ENCODE measurements around the gene SMIM32.

SMIM32 gene

DNA sequence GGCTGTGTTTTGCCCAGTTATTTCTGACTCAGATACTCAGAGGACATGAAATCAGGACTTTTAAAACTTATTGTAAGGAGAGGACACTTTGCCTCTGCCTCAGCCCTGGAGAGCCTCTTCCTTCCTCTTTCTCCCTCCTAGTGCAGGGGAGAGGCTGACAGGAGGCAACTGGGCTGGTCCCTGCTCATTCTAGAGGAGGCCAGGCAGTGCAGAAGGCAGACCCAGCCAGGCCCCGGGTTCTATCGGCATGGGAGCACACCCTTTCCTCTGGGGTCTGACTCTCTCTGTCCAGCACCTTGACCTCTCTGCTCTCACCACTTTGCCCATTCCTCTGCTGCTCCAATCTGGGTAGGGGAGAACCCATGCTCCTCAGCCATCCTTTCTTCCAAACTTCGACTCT is 16.0 kb upstream of the SMIM32 start:
- H3K36me3 ChIP-seq (ENCODE audit: control insufficient read depth, insufficient read depth, low read length) = no peaks in the 10 kb centered on the region
- H3K27ac ChIP-seq (ENCODE audit: low read length) = no peak overlapping the region
- no peaks in the 10 kb centered on the region for H3K9me3 ChIP-seq (ENCODE audit: control insufficient read depth, insufficient read depth, low read length)
- 0 out of 2 replicates have a peak, but pooled peaks cover 3% of the 10 kb centered on the region for H3K4me1 ChIP-seq (ENCODE audit: control insufficient read depth, insufficient read depth, low read length)
- no peak overlapping the region for H3K4me3 ChIP-seq (ENCODE audit: low read length)
- WGBS (ENCODE audit: insufficient coverage, insufficient read length) = no CpG with 5 or more reads among the region's 3 CpGs
- DNase-seq (ENCODE audit: low read depth, low spot score) = no peak
- peaks cover 20% of the 10 kb centered on the region for H3K27me3 ChIP-seq (ENCODE audit: control insufficient read depth, insufficient read depth, low read length)

DNA sequence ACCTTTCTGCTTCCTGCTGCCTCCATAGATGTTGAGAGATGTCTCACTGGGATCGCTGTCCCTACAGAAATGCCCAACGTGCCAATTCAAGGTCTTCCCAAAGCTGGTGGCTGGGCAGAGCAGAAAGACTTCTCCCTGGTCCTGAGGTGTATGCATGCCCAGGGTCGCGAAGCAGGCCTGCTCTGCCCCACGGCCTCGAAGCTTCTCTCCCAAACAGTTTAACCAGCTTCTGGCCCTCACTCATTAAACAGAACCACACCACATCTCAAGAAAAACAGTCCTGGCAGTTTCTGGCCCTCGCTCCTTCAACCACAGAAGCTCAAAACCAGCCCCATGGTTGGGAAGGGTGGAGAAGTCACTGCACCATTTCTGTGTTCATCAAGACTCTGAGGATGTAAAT is 14.7 kb upstream of the SMIM32 start:
- H3K4me3 ChIP-seq (ENCODE audit: low read length) = no peak overlapping the region
- WGBS (ENCODE audit: insufficient coverage, insufficient read length) = no CpG with 5 or more reads among the region's 7 CpGs
- no peaks in the 10 kb centered on the region for H3K36me3 ChIP-seq (ENCODE audit: control insufficient read depth, insufficient read depth, low read length)
- H3K4me1 ChIP-seq (ENCODE audit: control insufficient read depth, insufficient read depth, low read length) = peaks cover 6% of the 10 kb centered on the region; the same call in 1 of the 2 replicates
- no peak overlapping the region for H3K27ac ChIP-seq (ENCODE audit: low read length)
- peaks cover 26% of the 10 kb centered on the region for H3K27me3 ChIP-seq (ENCODE audit: control insufficient read depth, insufficient read depth, low read length)
- no peak for DNase-seq (ENCODE audit: low read depth, low spot score)
- no peaks in the 10 kb centered on the region for H3K9me3 ChIP-seq (ENCODE audit: control insufficient read depth, insufficient read depth, low read length)

DNA sequence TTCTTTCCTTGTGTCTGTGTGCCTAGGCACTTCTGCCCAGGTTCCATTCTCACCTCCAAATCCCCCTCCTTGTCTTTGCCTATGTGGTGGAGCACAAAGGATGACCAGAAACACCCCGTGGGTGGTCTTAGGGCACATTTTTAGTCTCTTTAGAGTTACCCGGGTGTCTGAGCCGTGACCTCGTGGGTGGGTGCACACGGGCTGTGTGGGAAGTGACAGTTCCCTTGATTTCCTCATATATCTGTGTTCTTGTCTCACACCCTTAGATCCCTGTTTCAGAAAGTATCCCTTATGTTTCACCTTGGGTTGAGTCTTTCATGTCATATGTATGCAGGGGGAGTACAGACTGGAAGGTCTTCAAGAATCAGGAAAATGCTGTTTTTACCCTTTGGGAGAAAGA is 13.4 kb upstream of the SMIM32 start:
- Histone ChIP-seq H3K36me3 (ENCODE audit: control insufficient read depth, insufficient read depth, low read length) (no peaks in the 10 kb centered on the region), H3K4me3 (ENCODE audit: low read length) (no peak overlapping the region), H3K4me1 (ENCODE audit: control insufficient read depth, insufficient read depth, low read length) (peaks cover 6% of the 10 kb centered on the region; the same call in 1 of the 2 replicates), H3K9me3 (ENCODE audit: control insufficient read depth, insufficient read depth, low read length) (no peaks in the 10 kb centered on the region), H3K27me3 (ENCODE audit: control insufficient read depth, insufficient read depth, low read length) (peaks cover 33% of the 10 kb centered on the region), H3K27ac (ENCODE audit: low read length) (no peak overlapping the region)
- no CpG with 5 or more reads among the region's 5 CpGs for WGBS (ENCODE audit: insufficient coverage, insufficient read length)
- DNase-seq (ENCODE audit: low read depth, low spot score) = no peak

DNA sequence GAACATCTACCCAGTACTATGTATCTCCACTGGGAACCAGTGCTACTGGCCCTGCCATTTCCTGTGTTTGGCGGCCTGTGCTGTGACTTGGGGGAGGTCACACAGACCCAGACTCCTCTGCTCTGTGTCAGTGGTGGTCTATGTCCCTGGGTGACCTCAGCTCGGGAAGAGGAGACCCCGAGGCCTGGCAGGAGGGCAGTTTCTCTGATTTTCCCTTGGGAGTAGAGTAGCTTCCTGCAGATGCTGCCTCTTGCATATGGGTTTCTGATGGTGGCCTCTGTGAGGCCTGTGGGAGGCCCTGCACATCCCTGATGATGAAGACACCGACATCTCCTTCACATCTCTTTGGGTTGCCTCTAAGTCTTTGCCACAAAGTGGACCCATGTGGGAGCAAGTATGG is 13.0 kb upstream of the SMIM32 start:
- Histone ChIP-seq H3K4me1 (ENCODE audit: control insufficient read depth, insufficient read depth, low read length) (peaks cover 7% of the 10 kb centered on the region; the same call in 1 of the 2 replicates), H3K27ac (ENCODE audit: low read length) (no peak overlapping the region), H3K4me3 (ENCODE audit: low read length) (no peak overlapping the region), H3K27me3 (ENCODE audit: control insufficient read depth, insufficient read depth, low read length) (peaks cover 37% of the 10 kb centered on the region), H3K36me3 (ENCODE audit: control insufficient read depth, insufficient read depth, low read length) (no peaks in the 10 kb centered on the region), H3K9me3 (ENCODE audit: control insufficient read depth, insufficient read depth, low read length) (no peaks in the 10 kb centered on the region)
- no peak for DNase-seq (ENCODE audit: low read depth, low spot score)
- no CpG with 5 or more reads among the region's 4 CpGs for WGBS (ENCODE audit: insufficient coverage, insufficient read length)

DNA sequence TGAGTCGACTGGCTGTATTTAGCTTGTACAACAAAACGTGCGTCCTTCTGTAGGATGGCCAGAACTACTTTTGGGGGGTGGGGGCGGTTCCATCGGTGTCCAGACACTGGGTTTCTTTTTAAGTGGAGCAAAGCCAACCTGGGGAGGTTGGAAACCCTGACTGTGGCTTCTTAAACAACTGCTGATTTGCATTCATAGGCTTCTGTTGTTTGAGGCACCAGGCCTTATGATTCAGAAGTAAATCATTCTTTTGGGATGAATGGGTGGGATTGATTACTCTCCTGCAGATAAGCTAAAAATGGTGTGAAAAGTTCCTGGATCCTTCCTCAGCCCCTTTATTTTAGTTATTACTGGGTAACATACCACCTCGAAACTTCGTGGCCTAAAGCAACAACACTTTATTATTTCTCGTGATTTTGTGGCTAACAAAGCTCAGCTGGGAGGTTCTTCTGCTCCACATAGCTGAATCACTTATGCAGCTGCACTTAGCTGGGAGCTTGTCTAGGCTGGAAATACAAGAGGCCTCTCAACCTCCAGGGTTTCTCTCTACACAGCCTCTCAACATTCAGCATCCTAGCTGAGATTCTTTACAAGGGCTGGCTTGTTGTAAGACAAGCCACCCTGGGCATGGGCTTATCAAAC is 12.2 kb upstream of the SMIM32 start:
- no peak for DNase-seq (ENCODE audit: low read depth, low spot score)
- no CpG with 5 or more reads among the region's 8 CpGs for WGBS (ENCODE audit: insufficient coverage, insufficient read length)
- no peaks in the 10 kb centered on the region for H3K9me3 ChIP-seq (ENCODE audit: control insufficient read depth, insufficient read depth, low read length)
- peaks cover 7% of the 10 kb centered on the region; the same call in 1 of the 2 replicates for H3K4me1 ChIP-seq (ENCODE audit: control insufficient read depth, insufficient read depth, low read length)
- H3K4me3 ChIP-seq (ENCODE audit: low read length) = no peak overlapping the region
- H3K27me3 ChIP-seq (ENCODE audit: control insufficient read depth, insufficient read depth, low read length) = peaks cover 43% of the 10 kb centered on the region
- H3K36me3 ChIP-seq (ENCODE audit: control insufficient read depth, insufficient read depth, low read length) = no peaks in the 10 kb centered on the region
- no peak overlapping the region for H3K27ac ChIP-seq (ENCODE audit: low read length)

DNA sequence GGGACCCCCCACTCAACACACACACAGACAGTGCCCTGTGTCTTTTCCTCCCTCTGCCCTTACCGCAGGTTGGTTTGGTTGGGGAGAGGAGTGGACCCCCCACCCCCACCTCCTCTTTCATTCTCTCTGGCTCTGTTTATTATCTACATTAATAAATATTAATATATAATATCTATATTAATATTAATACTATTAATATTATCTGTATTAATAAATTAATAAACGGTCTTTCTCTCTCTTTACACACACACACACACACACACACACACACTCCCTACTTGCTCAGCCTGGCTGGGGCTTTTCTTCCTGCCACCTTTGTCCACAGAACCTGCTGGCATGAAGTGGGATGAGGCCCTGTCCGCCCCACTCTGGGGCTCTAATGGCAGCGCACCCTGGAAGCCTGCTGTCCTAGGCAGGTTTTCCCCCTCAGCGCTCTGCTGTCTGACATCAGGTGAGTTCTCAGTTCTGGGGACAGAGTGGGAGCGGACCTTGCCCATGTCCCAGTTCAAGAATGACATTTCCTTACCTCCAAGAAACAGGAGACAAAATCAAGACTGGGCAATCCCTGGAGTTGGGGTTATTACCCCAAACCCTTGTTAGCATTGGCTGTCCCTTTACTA is 10.5 kb upstream of the SMIM32 start:
- H3K9me3 ChIP-seq (ENCODE audit: control insufficient read depth, insufficient read depth, low read length) = no peaks in the 10 kb centered on the region
- H3K4me3 ChIP-seq (ENCODE audit: low read length) = no peak overlapping the region
- no CpG with 5 or more reads among the region's 6 CpGs for WGBS (ENCODE audit: insufficient coverage, insufficient read length)
- peaks cover 48% of the 10 kb centered on the region for H3K27me3 ChIP-seq (ENCODE audit: control insufficient read depth, insufficient read depth, low read length)
- H3K4me1 ChIP-seq (ENCODE audit: control insufficient read depth, insufficient read depth, low read length) = peaks cover 7% of the 10 kb centered on the region; the same call in 1 of the 2 replicates
- no peak for DNase-seq (ENCODE audit: low read depth, low spot score)
- H3K27ac ChIP-seq (ENCODE audit: low read length) = no peak overlapping the region
- H3K36me3 ChIP-seq (ENCODE audit: control insufficient read depth, insufficient read depth, low read length) = no peaks in the 10 kb centered on the region

DNA sequence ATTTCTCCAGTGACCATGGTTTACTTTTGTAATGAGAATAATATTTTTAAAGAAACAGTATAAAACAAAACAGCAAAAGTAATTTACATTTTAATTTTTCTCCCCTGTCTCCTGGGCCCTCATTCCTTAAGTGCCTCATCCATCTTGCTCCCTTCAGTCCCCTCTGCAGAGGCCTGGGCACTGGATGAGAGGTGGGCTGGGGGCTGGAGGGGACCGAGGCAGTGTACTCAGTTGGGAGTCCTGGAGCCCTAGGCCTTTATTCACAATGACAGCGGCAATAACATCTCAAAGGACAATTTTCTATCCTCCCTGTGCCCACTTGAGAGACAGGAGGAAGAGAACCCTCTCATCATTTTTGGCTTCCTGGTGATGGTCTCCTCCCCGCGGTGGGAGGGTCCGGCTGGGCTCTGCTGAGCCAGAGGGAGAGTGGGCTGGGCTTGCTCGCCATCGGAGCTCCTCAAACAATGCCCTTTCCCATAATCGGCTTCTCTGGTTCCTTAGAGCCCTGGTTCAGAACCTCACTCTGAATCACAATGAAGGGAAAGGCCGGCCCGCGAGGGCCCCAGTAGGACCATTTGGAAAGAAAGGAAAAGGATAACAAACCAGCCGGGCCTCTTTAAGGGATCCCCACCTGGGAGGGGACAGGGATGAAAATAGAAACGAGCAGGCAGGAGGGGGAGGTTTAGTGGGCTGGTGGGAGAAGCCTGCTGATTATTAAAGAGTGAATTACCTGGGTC is 9.7 kb upstream of the SMIM32 start:
- H3K4me3 ChIP-seq (ENCODE audit: low read length) = no peak overlapping the region
- DNase-seq (ENCODE audit: low read depth, low spot score) = peak; percentile 84
- H3K36me3 ChIP-seq (ENCODE audit: control insufficient read depth, insufficient read depth, low read length) = no peaks in the 10 kb centered on the region
- no peaks in the 10 kb centered on the region for H3K9me3 ChIP-seq (ENCODE audit: control insufficient read depth, insufficient read depth, low read length)
- no peak overlapping the region for H3K27ac ChIP-seq (ENCODE audit: low read length)
- WGBS (ENCODE audit: insufficient coverage, insufficient read length) = no CpG with 5 or more reads among the region's 13 CpGs
- H3K27me3 ChIP-seq (ENCODE audit: control insufficient read depth, insufficient read depth, low read length) = peaks cover 48% of the 10 kb centered on the region
- H3K4me1 ChIP-seq (ENCODE audit: control insufficient read depth, insufficient read depth, low read length) = peaks cover 7% of the 10 kb centered on the region; the same call in 1 of the 2 replicates

DNA sequence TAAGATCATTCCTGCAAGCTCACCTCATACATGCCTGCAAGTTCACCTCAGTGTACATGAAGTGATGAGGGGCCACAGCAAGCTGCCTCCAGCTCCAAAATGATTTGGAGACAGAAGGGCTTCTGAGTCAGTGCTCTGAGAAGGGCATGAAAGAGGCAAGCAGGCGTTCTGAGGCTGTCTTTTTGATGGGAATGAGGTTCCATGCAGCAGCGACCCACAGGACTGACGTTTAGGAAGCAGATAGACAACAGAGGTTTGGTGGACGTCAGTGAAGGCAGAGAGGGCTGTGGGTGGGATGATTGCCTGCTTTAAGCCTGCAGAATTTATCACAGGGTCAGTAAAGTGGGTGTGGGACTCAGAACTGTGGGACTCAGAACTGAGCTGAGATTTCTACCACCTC is 8.9 kb upstream of the SMIM32 start:
- H3K9me3 ChIP-seq (ENCODE audit: control insufficient read depth, insufficient read depth, low read length) = no peaks in the 10 kb centered on the region
- no peak for DNase-seq (ENCODE audit: low read depth, low spot score)
- no peak overlapping the region for H3K4me3 ChIP-seq (ENCODE audit: low read length)
- WGBS (ENCODE audit: insufficient coverage, insufficient read length) = no CpG with 5 or more reads among the region's 4 CpGs
- no peak overlapping the region for H3K27ac ChIP-seq (ENCODE audit: low read length)
- H3K36me3 ChIP-seq (ENCODE audit: control insufficient read depth, insufficient read depth, low read length) = no peaks in the 10 kb centered on the region
- H3K27me3 ChIP-seq (ENCODE audit: control insufficient read depth, insufficient read depth, low read length) = peaks cover 47% of the 10 kb centered on the region
- H3K4me1 ChIP-seq (ENCODE audit: control insufficient read depth, insufficient read depth, low read length) = peaks cover 7% of the 10 kb centered on the region; the same call in 1 of the 2 replicates

DNA sequence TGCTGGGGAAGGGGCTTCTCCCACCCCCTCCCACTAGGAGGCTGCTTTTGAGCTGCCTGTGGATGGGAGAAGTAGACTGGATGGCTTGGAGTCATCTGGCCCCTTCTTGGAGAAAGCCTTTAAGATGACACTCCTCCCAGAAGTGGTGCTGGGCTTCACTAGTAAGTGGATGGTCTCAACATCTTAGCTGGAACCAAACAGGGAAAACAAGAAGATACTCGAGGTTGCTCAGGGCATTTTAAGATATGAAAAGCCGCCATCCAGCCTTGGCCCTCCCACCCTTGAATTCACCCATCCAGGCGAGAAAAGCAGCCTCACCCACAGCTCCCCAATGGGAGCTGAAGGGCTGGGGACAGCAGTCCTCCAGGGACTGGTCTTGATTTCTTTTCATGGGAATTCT is 7.8 kb upstream of the SMIM32 start:
- H3K36me3 ChIP-seq (ENCODE audit: control insufficient read depth, insufficient read depth, low read length) = no peaks in the 10 kb centered on the region
- peaks cover 39% of the 10 kb centered on the region for H3K27me3 ChIP-seq (ENCODE audit: control insufficient read depth, insufficient read depth, low read length)
- DNase-seq (ENCODE audit: low read depth, low spot score) = no peak
- H3K27ac ChIP-seq (ENCODE audit: low read length) = no peak overlapping the region
- no CpG with 5 or more reads among the region's 3 CpGs for WGBS (ENCODE audit: insufficient coverage, insufficient read length)
- H3K4me3 ChIP-seq (ENCODE audit: low read length) = no peak overlapping the region
- H3K9me3 ChIP-seq (ENCODE audit: control insufficient read depth, insufficient read depth, low read length) = no peaks in the 10 kb centered on the region
- peaks cover 7% of the 10 kb centered on the region; the same call in 1 of the 2 replicates for H3K4me1 ChIP-seq (ENCODE audit: control insufficient read depth, insufficient read depth, low read length)

DNA sequence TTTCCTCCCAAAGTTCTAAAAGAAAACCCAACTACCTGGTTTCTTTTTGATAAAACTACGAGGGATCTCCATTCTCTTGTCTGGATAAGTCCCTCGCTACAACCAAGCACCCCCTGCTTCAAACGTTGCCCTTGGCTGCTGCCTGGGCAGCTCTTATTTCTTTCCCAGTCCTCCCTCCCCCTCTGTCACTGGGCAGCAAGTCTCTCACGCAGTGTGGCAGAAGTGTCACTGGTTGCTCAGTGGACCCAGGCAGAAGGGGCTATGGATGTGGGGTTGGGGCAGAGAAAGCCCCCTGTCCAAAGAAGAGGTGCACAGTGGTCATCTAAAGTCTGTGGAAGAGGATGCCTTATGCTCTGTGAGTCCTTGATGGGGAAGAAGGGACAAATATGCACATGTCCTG is 7.2 kb upstream of the SMIM32 start:
- Histone ChIP-seq H3K4me1 (ENCODE audit: control insufficient read depth, insufficient read depth, low read length) (peaks cover 7% of the 10 kb centered on the region; the same call in 1 of the 2 replicates), H3K4me3 (ENCODE audit: low read length) (no peak overlapping the region), H3K9me3 (ENCODE audit: control insufficient read depth, insufficient read depth, low read length) (no peaks in the 10 kb centered on the region), H3K36me3 (ENCODE audit: control insufficient read depth, insufficient read depth, low read length) (no peaks in the 10 kb centered on the region), H3K27me3 (ENCODE audit: control insufficient read depth, insufficient read depth, low read length) (peaks cover 44% of the 10 kb centered on the region), H3K27ac (ENCODE audit: low read length) (no peak overlapping the region)
- no CpG with 5 or more reads among the region's 4 CpGs for WGBS (ENCODE audit: insufficient coverage, insufficient read length)
- no peak for DNase-seq (ENCODE audit: low read depth, low spot score)

Data from iPS DF 6.9 (cell line).